OCI-M1 (cell line): ENCODE data around the gene ADGRV1.

Source experiments
- DNase-seq: peaks from one replicate; lab custom pipeline; 2025; lab: John Stamatoyannopoulos, UW

Gene ADGRV1

GRCh38 chr5:91171322-91171721 lies 612.7 kb downstream of the ADGRV1 start:
- DNase-seq: peak; percentile 31

- no peak for DNase-seq
These were observed 615.8 kb downstream of the ADGRV1 start for GRCh38 chr5:91174396-91174795.

- DNase-seq: no peak
These were observed 617.1 kb downstream of the ADGRV1 start for GRCh38 chr5:91175708-91176107.

GRCh38 chr5:91176288-91177016 lies 617.9 kb downstream of the ADGRV1 start:
- no peak for DNase-seq

GRCh38 chr5:91177085-91177484 lies 618.5 kb downstream of the ADGRV1 start:
- no peak for DNase-seq

GRCh38 chr5:91177639-91178038 lies 619.0 kb downstream of the ADGRV1 start:
- DNase-seq: no peak

- no peak for DNase-seq
These were observed 619.9 kb downstream of the ADGRV1 start for GRCh38 chr5:91178461-91178860.

GRCh38 chr5:91179018-91179417 lies 620.4 kb downstream of the ADGRV1 start:
- DNase-seq: no peak

- no peak for DNase-seq
These were observed 621.9 kb downstream of the ADGRV1 start for GRCh38 chr5:91180506-91180905.

GRCh38 chr5:91182763-91183162 lies 624.2 kb downstream of the ADGRV1 start:
- peak; percentile 82 for DNase-seq

GRCh38 chr5:91183743-91184142 lies 625.1 kb downstream of the ADGRV1 start:
- peak; percentile 49 for DNase-seq

- no peak for DNase-seq
These were observed 627.5 kb downstream of the ADGRV1 start for GRCh38 chr5:91186101-91186500.

- no peak for DNase-seq
These were observed 628.4 kb downstream of the ADGRV1 start for GRCh38 chr5:91187032-91187431.

GRCh38 chr5:91188755-91189154 lies 630.2 kb downstream of the ADGRV1 start:
- no peak for DNase-seq

- peak; percentile 53 for DNase-seq
These were observed 631.1 kb downstream of the ADGRV1 start for GRCh38 chr5:91189480-91190313.

GRCh38 chr5:91190314-91190690 lies 631.7 kb downstream of the ADGRV1 start:
- peak; percentile 53 for DNase-seq

GRCh38 chr5:91194824-91195381 lies 636.3 kb downstream of the ADGRV1 start:
- DNase-seq: no peak

- no peak for DNase-seq
These were observed 642.1 kb downstream of the ADGRV1 start for GRCh38 chr5:91200692-91201091.

GRCh38 chr5:91206103-91206502 lies 647.5 kb downstream of the ADGRV1 start:
- no peak for DNase-seq

- DNase-seq: no peak
These were observed 648.1 kb downstream of the ADGRV1 start for GRCh38 chr5:91206734-91207133.

- DNase-seq: no peak
These were observed 648.7 kb downstream of the ADGRV1 start for GRCh38 chr5:91207248-91207647.

GRCh38 chr5:91211997-91212713 lies 653.6 kb downstream of the ADGRV1 start:
- DNase-seq: peak; percentile 32
